ENCODE results near the gene VIM. TPM values are rescaled to one million over a fixed set of nuclear protein-coding genes. Genes with fewer than 3 reads are reported as not detected.
A peak's percentile ranks its signal among the peaks of the same experiment; 100 is the strongest.

Gene VIM
- total RNA-seq, result 2,331 TPM
- polyA plus RNA-seq (ENCODE audit: insufficient read depth in 1 of 8, insufficient read length in 8 of 8, low replicate concordance in 1 of 8), result 1,000 to 10,000 TPM; 2,090 to 3,715 (median 2,709) TPM
- long read RNA-seq, donor 1, transcript VIM-201 (9 exons, 1,868 nt), result major isoform, 356 of 569 reads
- long read RNA-seq, donor 1, partial matches to known transcripts, result 157 of 569 reads
- long read RNA-seq, donor 1, other reads (novel, unspliced or antisense), result 53 of 569 reads
- long read RNA-seq, donor 2, transcript VIM-201 (9 exons, 1,868 nt), result major isoform, 64 of 142 reads
- long read RNA-seq, donor 2, partial matches to known transcripts, result 77 of 142 reads
- long read RNA-seq, donor 2, other reads (novel, unspliced or antisense), result 0 of 142 reads
- long read RNA-seq, donor 3, transcript VIM-201 (9 exons, 1,868 nt), result major isoform, 570 of 880 reads
- long read RNA-seq, donor 3, transcript VIM-205 (2 exons, 1,139 nt), result minor isoform, 12 of 880 reads
- long read RNA-seq, donor 3, partial matches to known transcripts, result 215 of 880 reads
- long read RNA-seq, donor 3, other reads (novel, unspliced or antisense), result 82 of 880 reads
- long read RNA-seq, donor 4, transcript VIM-201 (9 exons, 1,868 nt), result major isoform, 349 of 567 reads
- long read RNA-seq, donor 4, transcript VIM-205 (2 exons, 1,139 nt), result minor isoform, 10 of 567 reads
- long read RNA-seq, donor 4, partial matches to known transcripts, result 162 of 567 reads
- long read RNA-seq, donor 4, other reads (novel, unspliced or antisense), result 46 of 567 reads
- long read RNA-seq, donor 5, transcript VIM-205 (2 exons, 1,139 nt), result minor isoform, 26 of 2,555 reads
- long read RNA-seq, donor 5, transcript VIM-201 (9 exons, 1,868 nt), result major isoform, 1,658 of 2,555 reads
- long read RNA-seq, donor 5, partial matches to known transcripts, result 605 of 2,555 reads
- long read RNA-seq, donor 5, other reads (novel, unspliced or antisense), result 264 of 2,555 reads
- long read RNA-seq, donor 6, transcript VIM-205 (2 exons, 1,139 nt), result minor isoform, 21 of 1,421 reads
- long read RNA-seq, donor 6, transcript VIM-201 (9 exons, 1,868 nt), result major isoform, 890 of 1,421 reads
- long read RNA-seq, donor 6, partial matches to known transcripts, result 383 of 1,421 reads
- long read RNA-seq, donor 6, other reads (novel, unspliced or antisense), result 124 of 1,421 reads
- long read RNA-seq, donor 7, transcript VIM-201 (9 exons, 1,868 nt), result major isoform, 882 of 1,382 reads
- long read RNA-seq, donor 7, transcript VIM-205 (2 exons, 1,139 nt), result minor isoform, 10 of 1,382 reads
- long read RNA-seq, donor 7, partial matches to known transcripts, result 398 of 1,382 reads
- long read RNA-seq, donor 7, other reads (novel, unspliced or antisense), result 89 of 1,382 reads
- long read RNA-seq, donor 8, transcript VIM-205 (2 exons, 1,139 nt), result minor isoform, 5 of 1,111 reads
- long read RNA-seq, donor 8, transcript VIM-201 (9 exons, 1,868 nt), result major isoform, 381 of 1,111 reads
- long read RNA-seq, donor 8, partial matches to known transcripts, result 674 of 1,111 reads
- long read RNA-seq, donor 8, other reads (novel, unspliced or antisense), result 50 of 1,111 reads
- long read RNA-seq, donor 9, transcript VIM-201 (9 exons, 1,868 nt), result major isoform, 529 of 919 reads
- long read RNA-seq, donor 9, transcript VIM-205 (2 exons, 1,139 nt), result minor isoform, 8 of 919 reads
- long read RNA-seq, donor 9, partial matches to known transcripts, result 308 of 919 reads
- long read RNA-seq, donor 9, other reads (novel, unspliced or antisense), result 74 of 919 reads
- long read RNA-seq, donor 10, transcript VIM-205 (2 exons, 1,139 nt), result minor isoform, 7 of 1,334 reads
- long read RNA-seq, donor 10, transcript VIM-201 (9 exons, 1,868 nt), result major isoform, 690 of 1,334 reads
- long read RNA-seq, donor 10, partial matches to known transcripts, result 537 of 1,334 reads
- long read RNA-seq, donor 10, other reads (novel, unspliced or antisense), result 94 of 1,334 reads
- long read RNA-seq, donor 11, transcript VIM-205 (2 exons, 1,139 nt), result minor isoform, 7 of 1,039 reads
- long read RNA-seq, donor 11, transcript VIM-201 (9 exons, 1,868 nt), result major isoform, 624 of 1,039 reads
- long read RNA-seq, donor 11, partial matches to known transcripts, result 304 of 1,039 reads
- long read RNA-seq, donor 11, other reads (novel, unspliced or antisense), result 103 of 1,039 reads

DNA sequence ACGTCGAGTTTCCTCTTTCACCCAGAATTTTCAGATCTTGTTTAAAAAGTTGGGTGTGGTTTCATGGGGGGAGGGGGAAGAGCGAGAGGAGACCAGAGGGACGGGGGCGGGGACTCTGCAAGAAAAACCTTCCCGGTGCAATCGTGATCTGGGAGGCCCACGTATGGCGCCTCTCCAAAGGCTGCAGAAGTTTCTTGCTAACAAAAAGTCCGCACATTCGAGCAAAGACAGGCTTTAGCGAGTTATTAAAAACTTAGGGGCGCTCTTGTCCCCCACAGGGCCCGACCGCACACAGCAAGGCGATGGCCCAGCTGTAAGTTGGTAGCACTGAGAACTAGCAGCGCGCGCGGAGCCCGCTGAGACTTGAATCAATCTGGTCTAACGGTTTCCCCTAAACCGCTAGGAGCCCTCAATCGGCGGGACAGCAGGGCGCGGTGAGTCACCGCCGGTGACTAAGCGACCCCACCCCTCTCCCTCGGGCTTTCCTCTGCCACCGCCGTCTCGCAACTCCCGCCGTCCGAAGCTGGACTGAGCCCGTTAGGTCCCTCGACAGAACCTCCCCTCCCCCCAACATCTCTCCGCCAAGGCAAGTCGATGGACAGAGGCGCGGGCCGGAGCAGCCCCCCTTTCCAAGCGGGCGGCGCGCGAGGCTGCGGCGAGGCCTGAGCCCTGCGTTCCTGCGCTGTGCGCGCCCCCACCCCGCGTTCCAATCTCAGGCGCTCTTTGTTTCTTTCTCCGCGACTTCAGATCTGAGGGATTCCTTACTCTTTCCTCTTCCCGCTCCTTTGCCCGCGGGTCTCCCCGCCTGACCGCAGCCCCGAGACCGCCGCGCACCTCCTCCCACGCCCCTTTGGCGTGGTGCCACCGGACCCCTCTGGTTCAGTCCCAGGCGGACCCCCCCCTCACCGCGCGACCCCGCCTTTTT lies at the start of gene VIM:
Gene VIM (plus strand): TSS at position 151 of the 925 bp plus-strand sequence. CDS start 1,182 bp downstream, outside the sequence.
- DNase-seq, result peak; percentile 96
- H3K4me3 ChIP-seq (ENCODE audit: low read length), result peak within 1 kb of the TSS; percentile 89
- peaks cover 15% of the 10 kb centered on the region for H3K4me1 ChIP-seq (ENCODE audit: control insufficient read depth, insufficient read depth, low read length)
- H3K9me3 ChIP-seq (replicated peaks; ENCODE audit: control insufficient read depth, low read depth, low read length), result no peaks in the 10 kb centered on the region
- H3K27ac ChIP-seq (ENCODE audit: low read length), result peak within 1 kb of the TSS; percentile 99
- H3K27me3 ChIP-seq (ENCODE audit: control insufficient read depth, insufficient read depth, low read length), result no peaks in the 10 kb centered on the region
- H3K36me3 ChIP-seq (ENCODE audit: control insufficient read depth, insufficient read depth, low read length), result peaks cover 23% of the 10 kb centered on the region
- WGBS (ENCODE audit: insufficient coverage), result 0% methylated on average over 74 of the region's 77 CpGs

DNA sequence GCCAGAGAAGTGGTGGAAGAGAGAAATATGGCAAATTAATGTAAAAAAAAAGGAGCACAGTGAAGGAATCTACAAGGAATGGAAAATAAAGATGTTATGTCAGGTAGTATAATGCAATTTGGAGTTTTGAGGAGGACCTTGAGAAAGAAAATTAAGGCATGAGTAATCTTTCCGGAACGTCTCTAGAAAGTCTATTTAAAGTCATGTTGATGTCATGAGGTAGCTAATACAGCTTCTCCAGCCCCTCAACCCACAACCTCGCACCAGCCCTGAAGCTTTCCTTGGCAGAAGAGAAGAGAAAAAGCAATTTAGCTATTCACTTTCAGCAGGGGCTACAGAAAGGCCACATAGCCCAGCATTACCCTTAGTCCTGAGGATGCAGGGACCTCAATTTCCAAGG lies 49.0 kb upstream of the VIM start:
- Histone ChIP-seq H3K4me3 (ENCODE audit: low read length) (no peak overlapping the region), H3K9me3 (replicated peaks; ENCODE audit: control insufficient read depth, low read depth, low read length) (no peaks in the 10 kb centered on the region), H3K27me3 (ENCODE audit: control insufficient read depth, insufficient read depth, low read length) (no peaks in the 10 kb centered on the region), H3K27ac (ENCODE audit: low read length) (no peak overlapping the region), H3K36me3 (ENCODE audit: control insufficient read depth, insufficient read depth, low read length) (no peaks in the 10 kb centered on the region), H3K4me1 (ENCODE audit: control insufficient read depth, insufficient read depth, low read length) (no peaks in the 10 kb centered on the region)
- no peak for DNase-seq
- no CpG with 5 or more reads among the region's 3 CpGs for WGBS (ENCODE audit: insufficient coverage)

GRCh38 chr10:17181110-17181509 lies 46.9 kb upstream of the VIM start:
- DNase-seq, result no peak
- Histone ChIP-seq H3K4me3 (ENCODE audit: low read length) (no peak overlapping the region), H3K4me1 (ENCODE audit: control insufficient read depth, insufficient read depth, low read length) (no peaks in the 10 kb centered on the region), H3K36me3 (ENCODE audit: control insufficient read depth, insufficient read depth, low read length) (no peaks in the 10 kb centered on the region), H3K9me3 (replicated peaks; ENCODE audit: control insufficient read depth, low read depth, low read length) (no peaks in the 10 kb centered on the region), H3K27me3 (ENCODE audit: control insufficient read depth, insufficient read depth, low read length) (no peaks in the 10 kb centered on the region), H3K27ac (ENCODE audit: low read length) (no peak overlapping the region)
- WGBS (ENCODE audit: insufficient coverage), result no CpG with 5 or more reads among the region's 5 CpGs

DNA sequence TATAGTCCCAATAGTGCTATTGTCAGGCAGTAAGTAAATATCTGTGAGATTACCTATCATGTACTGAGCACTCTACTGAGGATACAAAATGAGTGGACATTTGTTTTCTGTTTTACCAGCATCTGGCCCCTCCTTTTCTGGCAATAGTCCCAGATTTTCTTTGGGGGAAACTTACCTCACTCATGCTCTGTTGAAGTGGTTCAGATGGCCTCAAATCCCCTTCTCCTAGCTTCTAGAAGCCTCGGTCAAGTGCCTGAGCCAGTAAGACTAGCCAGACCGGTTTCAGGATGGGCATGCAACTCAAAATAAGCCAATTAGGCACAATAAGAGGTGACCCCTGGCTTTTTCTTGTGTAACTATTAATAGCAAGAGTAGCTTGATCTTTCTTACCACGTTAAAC lies 46.3 kb upstream of the VIM start:
- Histone ChIP-seq H3K4me3 (ENCODE audit: low read length) (no peak overlapping the region), H3K9me3 (replicated peaks; ENCODE audit: control insufficient read depth, low read depth, low read length) (no peaks in the 10 kb centered on the region), H3K27ac (ENCODE audit: low read length) (no peak overlapping the region), H3K27me3 (ENCODE audit: control insufficient read depth, insufficient read depth, low read length) (no peaks in the 10 kb centered on the region), H3K36me3 (ENCODE audit: control insufficient read depth, insufficient read depth, low read length) (no peaks in the 10 kb centered on the region), H3K4me1 (ENCODE audit: control insufficient read depth, insufficient read depth, low read length) (no peaks in the 10 kb centered on the region)
- 48% methylated on average over 2 of the region's 3 CpGs for WGBS (ENCODE audit: insufficient coverage)
- peak; percentile 51 for DNase-seq

DNA sequence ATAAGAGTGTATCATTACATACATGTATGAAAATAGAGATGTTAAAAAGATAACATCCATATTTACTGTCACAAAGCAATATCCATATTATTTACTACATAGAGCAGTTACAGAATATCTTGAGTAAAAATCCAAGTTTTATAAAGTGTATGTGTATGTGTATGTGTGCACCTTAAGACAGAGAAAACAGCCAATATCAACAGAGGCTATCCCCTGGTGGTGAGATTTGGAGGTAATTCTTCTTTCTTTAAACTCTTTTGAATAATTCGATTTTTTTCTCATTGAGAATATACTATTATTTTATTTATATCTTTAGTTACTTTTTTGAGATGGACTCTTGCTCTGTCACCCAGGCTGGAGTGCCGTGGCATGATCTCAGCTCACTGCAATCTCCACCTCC lies 44.9 kb upstream of the VIM start:
- H3K9me3 ChIP-seq (replicated peaks; ENCODE audit: control insufficient read depth, low read depth, low read length), result no peaks in the 10 kb centered on the region
- no peaks in the 10 kb centered on the region for H3K4me1 ChIP-seq (ENCODE audit: control insufficient read depth, insufficient read depth, low read length)
- no CpG with 5 or more reads among the region's 2 CpGs for WGBS (ENCODE audit: insufficient coverage)
- DNase-seq, result no peak
- no peak overlapping the region for H3K27ac ChIP-seq (ENCODE audit: low read length)
- H3K36me3 ChIP-seq (ENCODE audit: control insufficient read depth, insufficient read depth, low read length), result no peaks in the 10 kb centered on the region
- H3K4me3 ChIP-seq (ENCODE audit: low read length), result no peak overlapping the region
- no peaks in the 10 kb centered on the region for H3K27me3 ChIP-seq (ENCODE audit: control insufficient read depth, insufficient read depth, low read length)

DNA sequence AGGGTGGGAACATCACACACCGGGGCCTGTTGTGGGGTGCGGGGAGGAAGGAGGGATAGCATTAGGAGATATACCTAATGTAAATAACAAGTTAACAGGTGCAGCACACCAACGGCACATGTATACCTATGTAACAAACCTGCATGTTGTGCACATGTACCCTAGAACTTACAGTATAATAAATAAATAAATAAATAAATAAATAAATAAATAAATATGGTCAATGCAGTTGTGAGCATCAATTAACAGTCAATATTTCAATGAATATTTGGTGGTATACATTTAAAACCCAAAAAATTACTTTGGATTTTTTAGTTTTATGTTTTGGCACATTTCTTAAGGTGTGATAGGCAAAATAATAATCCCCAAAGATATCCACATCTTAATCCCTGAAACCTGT lies 42.2 kb upstream of the VIM start:
- no peak overlapping the region for H3K27ac ChIP-seq (ENCODE audit: low read length)
- no CpG with 5 or more reads among the region's 3 CpGs for whole genome bisulfite sequencing (ENCODE audit: insufficient coverage)
- no peak overlapping the region for H3K4me3 ChIP-seq (ENCODE audit: low read length)
- H3K36me3 ChIP-seq (ENCODE audit: control insufficient read depth, insufficient read depth, low read length), result no peaks in the 10 kb centered on the region
- no peaks in the 10 kb centered on the region for H3K4me1 ChIP-seq (ENCODE audit: control insufficient read depth, insufficient read depth, low read length)
- no peaks in the 10 kb centered on the region for H3K9me3 ChIP-seq (replicated peaks; ENCODE audit: control insufficient read depth, low read depth, low read length)
- H3K27me3 ChIP-seq (ENCODE audit: control insufficient read depth, insufficient read depth, low read length), result no peaks in the 10 kb centered on the region
- DNase-seq, result no peak

GRCh38 chr10:17188644-17189172 lies 39.3 kb upstream of the VIM start:
- no peak overlapping the region for H3K27ac ChIP-seq (ENCODE audit: low read length)
- no peaks in the 10 kb centered on the region for H3K36me3 ChIP-seq (ENCODE audit: control insufficient read depth, insufficient read depth, low read length)
- no peaks in the 10 kb centered on the region for H3K27me3 ChIP-seq (ENCODE audit: control insufficient read depth, insufficient read depth, low read length)
- H3K9me3 ChIP-seq (replicated peaks; ENCODE audit: control insufficient read depth, low read depth, low read length), result no peaks in the 10 kb centered on the region
- H3K4me1 ChIP-seq (ENCODE audit: control insufficient read depth, insufficient read depth, low read length), result no peaks in the 10 kb centered on the region
- no CpG with 5 or more reads among the region's 3 CpGs for WGBS (ENCODE audit: insufficient coverage)
- no peak for DNase-seq
- H3K4me3 ChIP-seq (ENCODE audit: low read length), result no peak overlapping the region

DNA sequence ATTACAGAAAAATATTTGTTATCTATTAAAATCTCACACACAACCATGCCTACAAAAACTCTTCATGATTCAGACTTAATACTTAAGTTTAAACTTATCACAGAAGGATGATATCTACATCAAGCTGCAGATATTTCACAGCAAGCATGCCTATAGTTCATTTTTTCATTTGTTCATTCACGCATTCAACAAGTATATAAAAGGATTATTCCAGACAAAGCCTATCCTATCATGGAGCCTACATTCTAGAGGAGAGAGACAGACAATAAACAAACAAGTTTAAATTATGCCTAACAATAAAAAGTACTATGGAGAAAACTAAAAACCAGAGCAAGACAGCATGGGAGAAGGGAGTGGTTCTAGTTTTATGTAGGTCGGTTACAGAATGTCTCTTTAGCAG lies 37.4 kb upstream of the VIM start:
- WGBS (ENCODE audit: insufficient coverage), result 67% methylated on average over 1 of the region's 2 CpGs
- Histone ChIP-seq H3K36me3 (ENCODE audit: control insufficient read depth, insufficient read depth, low read length) (no peaks in the 10 kb centered on the region), H3K4me1 (ENCODE audit: control insufficient read depth, insufficient read depth, low read length) (no peaks in the 10 kb centered on the region), H3K9me3 (replicated peaks; ENCODE audit: control insufficient read depth, low read depth, low read length) (no peaks in the 10 kb centered on the region), H3K4me3 (ENCODE audit: low read length) (no peak overlapping the region), H3K27me3 (ENCODE audit: control insufficient read depth, insufficient read depth, low read length) (no peaks in the 10 kb centered on the region), H3K27ac (ENCODE audit: low read length) (no peak overlapping the region)
- DNase-seq, result no peak
